Activated CD4-positive, CD25-positive, alpha-beta regulatory T cell treated with anti-CD3 and anti-CD28 coated beads, Interleukin-2, amount 50 U/mL, for 24 hours (primary cell): ENCODE measurements around the gene DONSON.

Experiments used
- ATAC-seq, 2 donors: fragments of 150-1000 bp; cut with Tn5 transposase; one replicate each; pipeline ENCODE4 v1.10.0; 2021; ENCODE audit warnings: mild to moderate bottlenecking in 1 of 2, moderate library complexity in 1 of 2

The DONSON gene

GRCh38 chr21:33560965-33561364 is 27.5 kb downstream of the DONSON start:
- no peak for ATAC-seq

- ATAC-seq: no peak
These were observed 28.7 kb downstream of the DONSON start for GRCh38 chr21:33559813-33560212.

- ATAC-seq: no peak
These were observed 29.6 kb downstream of the DONSON start for GRCh38 chr21:33558777-33559421.

- no peak for ATAC-seq
These were observed 31.0 kb downstream of the DONSON start for GRCh38 chr21:33557447-33557846.

- no peak for ATAC-seq
These were observed 33.5 kb downstream of the DONSON start for GRCh38 chr21:33554982-33555344.

- ATAC-seq: no peak
These were observed 34.1 kb downstream of the DONSON start for GRCh38 chr21:33554236-33554981.

- no peak for ATAC-seq
These were observed 35.4 kb downstream of the DONSON start for GRCh38 chr21:33552999-33553598.

- peak in 1 of 2 donors; percentile 27 for ATAC-seq
These were observed 36.1 kb downstream of the DONSON start for GRCh38 chr21:33552093-33552998.

- ATAC-seq: no peak
These were observed 36.8 kb downstream of the DONSON start for GRCh38 chr21:33551664-33552063.

GRCh38 chr21:33550772-33551660 is 37.5 kb downstream of the DONSON start:
- ATAC-seq: no peak

GRCh38 chr21:33549848-33550771 is 38.4 kb downstream of the DONSON start:
- ATAC-seq: no peak

GRCh38 chr21:33546086-33546485 is 42.4 kb downstream of the DONSON start:
- no peak for ATAC-seq

- no peak for ATAC-seq
These were observed 43.9 kb downstream of the DONSON start for GRCh38 chr21:33544451-33545195.

GRCh38 chr21:33543505-33544129 is 44.9 kb downstream of the DONSON start:
- peak in 1 of 2 donors; percentile 9 for ATAC-seq

- ATAC-seq: peak; percentile 94 to 97
These were observed 45.6 kb downstream of the DONSON start, which contains the start of gene SON for GRCh38 chr21:33542640-33543504. Gene SON, plus strand, starts transcription at chr21:33543038. Its CDS starts 55 bp downstream, at chr21:33543093.

- ATAC-seq: peak; percentile 62 to 68
These were observed 46.5 kb downstream of the DONSON start, which contains the start of gene GART for GRCh38 chr21:33541756-33542639. Gene GART, minus strand, starts transcription at chr21:33542117. Its CDS starts 2,802 bp downstream, at chr21:33539315.

GRCh38 chr21:33541105-33541711 is 47.3 kb downstream of the DONSON start:
- no peak for ATAC-seq
